Measurements from ENCODE around the gene ZNF467.
A peak's percentile ranks its signal among the peaks of the same experiment; 100 is the strongest.

The ZNF467 gene

GRCh38 chr7:149804106-149804505 is 30.7 kb upstream of the ZNF467 start:
- DNase-seq: no peak

DNA sequence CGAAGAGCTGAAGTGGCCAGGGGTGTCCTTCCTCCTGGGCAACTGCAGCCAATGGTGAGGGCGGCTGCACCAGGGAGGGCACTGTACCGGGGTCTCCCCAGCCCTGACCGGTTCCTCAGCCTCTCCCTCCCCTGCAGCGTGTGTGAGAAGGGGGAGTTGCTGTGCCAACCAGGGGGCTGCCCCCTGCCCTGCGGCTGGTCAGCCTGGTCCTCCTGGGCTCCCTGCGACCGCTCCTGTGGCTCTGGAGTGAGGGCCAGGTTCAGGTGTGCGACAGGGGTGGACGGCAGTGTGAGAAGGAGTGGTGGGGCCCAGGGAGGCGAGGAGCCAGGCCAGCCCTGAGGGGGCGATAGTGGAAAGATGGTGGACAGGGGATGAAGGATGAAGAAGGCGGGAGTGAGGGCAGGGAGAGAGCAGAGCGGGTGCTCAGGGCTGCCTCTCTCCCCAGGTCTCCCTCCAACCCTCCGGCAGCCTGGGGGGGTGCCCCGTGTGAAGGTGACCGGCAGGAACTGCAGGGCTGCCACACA is 30.2 kb upstream of the ZNF467 start:
- DNase-seq: no peak

GRCh38 chr7:149802966-149803365 is 29.6 kb upstream of the ZNF467 start:
- DNase-seq: no peak

DNA sequence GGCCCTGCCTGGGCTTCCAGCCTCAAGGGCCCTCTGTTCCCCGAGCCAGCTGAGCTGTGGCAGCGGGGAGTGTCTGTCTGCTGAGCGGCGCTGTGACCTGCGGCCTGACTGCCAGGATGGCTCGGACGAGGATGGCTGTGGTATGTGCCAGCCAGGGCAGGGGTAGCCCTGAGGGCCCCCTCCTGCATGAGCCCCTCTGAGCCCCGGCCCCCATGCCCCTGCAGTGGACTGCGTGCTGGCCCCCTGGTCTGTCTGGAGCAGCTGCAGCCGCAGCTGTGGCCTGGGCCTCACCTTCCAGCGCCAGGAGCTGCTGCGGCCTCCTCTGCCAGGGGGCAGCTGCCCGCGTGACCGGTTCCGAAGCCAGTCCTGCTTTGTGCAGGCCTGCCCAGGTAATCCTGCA is 28.4 kb upstream of the ZNF467 start:
- DNase-seq: no peak

DNA sequence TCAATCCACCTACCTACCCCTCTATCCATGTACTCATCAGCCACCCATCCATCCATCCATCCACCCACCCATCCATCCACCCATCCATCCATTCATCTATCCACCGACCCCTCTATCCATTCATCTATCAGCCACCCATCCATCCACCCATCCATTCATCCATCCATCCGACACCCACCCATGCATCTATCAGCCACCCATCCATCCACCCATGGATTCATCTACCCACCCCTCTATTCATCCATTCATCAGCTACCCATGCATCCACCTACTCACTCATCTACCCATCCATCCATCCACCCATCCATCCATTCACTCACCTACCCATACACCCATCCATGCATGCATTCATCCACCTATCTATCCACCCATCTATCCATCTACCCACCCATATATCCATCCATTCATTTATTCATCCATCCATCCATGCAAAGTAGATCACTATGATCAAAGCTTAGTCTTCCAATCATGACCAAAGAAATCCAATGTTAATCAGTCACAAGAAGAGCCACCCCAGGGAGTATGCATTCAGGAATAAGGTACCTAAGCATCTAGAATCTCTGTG is 27.7 kb upstream of the ZNF467 start:
- no peak for DNase-seq

DNA sequence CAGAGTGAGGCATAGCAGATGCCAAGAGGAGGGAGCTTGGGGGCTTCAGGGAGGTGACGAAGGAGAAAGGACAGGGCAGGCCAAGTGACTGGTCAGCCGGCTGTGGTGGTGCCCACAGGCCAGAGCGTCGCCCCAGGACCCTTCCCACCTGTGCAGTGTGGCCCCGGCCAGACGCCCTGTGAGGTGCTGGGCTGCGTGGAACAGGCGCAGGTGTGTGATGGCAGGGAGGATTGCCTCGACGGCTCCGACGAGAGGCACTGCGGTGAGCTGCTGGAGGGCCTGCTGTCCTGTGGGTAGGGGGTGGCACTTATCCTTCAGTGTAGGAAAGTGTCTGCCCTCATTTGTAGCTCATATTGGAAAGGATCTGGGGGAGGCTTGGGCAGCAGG is 26.8 kb upstream of the ZNF467 start:
- no peak for DNase-seq

- DNase-seq: peak; percentile 5
These were observed 26.2 kb upstream of the ZNF467 start for GRCh38 chr7:149799397-149800168.

GRCh38 chr7:149797771-149798170 is 24.4 kb upstream of the ZNF467 start:
- no peak for DNase-seq

GRCh38 chr7:149796287-149796860 is 23.0 kb upstream of the ZNF467 start:
- DNase-seq: no peak

DNA sequence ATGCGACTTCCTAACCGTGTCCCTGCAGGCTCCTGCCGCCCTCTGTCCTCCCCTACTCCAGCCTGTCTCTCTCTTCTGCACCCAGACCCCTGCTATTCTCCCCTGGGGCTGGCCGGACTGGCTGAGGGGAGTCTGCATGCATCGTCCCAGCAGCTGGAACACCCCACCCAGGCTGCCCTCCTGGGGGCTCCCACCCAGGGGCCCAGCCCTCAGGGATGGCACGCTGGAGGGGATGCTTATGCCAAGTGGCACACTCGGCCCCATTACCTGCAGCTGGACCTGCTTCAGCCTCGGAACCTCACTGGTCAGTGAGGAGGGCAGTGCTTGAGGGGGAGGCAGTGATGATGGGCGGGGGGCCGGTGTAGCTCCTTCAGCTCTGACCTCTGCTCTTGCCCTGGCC is 21.7 kb upstream of the ZNF467 start:
- DNase-seq: no peak

- DNase-seq: no peak
These were observed 21.3 kb upstream of the ZNF467 start for GRCh38 chr7:149794661-149795060.

DNA sequence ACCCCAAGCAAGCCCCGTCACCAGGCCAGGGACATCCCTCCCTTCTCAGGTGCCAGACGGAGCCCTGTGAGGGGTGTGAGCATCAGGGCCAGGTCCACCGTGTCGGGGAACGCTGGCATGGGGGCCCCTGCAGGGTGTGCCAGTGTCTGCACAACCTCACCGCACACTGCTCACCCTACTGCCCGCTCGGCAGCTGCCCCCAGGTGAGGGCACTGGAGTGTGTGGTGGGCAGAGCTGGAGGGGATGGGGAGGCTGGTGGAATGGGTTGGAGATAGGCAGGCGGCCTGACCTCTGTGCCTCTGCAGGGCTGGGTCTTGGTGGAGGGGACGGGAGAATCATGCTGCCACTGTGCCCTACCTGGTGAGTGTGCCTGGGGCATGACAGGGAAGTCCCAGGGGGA is 19.9 kb upstream of the ZNF467 start:
- DNase-seq: no peak

GRCh38 chr7:149792220-149792595 is 18.8 kb upstream of the ZNF467 start:
- no peak for DNase-seq

DNA sequence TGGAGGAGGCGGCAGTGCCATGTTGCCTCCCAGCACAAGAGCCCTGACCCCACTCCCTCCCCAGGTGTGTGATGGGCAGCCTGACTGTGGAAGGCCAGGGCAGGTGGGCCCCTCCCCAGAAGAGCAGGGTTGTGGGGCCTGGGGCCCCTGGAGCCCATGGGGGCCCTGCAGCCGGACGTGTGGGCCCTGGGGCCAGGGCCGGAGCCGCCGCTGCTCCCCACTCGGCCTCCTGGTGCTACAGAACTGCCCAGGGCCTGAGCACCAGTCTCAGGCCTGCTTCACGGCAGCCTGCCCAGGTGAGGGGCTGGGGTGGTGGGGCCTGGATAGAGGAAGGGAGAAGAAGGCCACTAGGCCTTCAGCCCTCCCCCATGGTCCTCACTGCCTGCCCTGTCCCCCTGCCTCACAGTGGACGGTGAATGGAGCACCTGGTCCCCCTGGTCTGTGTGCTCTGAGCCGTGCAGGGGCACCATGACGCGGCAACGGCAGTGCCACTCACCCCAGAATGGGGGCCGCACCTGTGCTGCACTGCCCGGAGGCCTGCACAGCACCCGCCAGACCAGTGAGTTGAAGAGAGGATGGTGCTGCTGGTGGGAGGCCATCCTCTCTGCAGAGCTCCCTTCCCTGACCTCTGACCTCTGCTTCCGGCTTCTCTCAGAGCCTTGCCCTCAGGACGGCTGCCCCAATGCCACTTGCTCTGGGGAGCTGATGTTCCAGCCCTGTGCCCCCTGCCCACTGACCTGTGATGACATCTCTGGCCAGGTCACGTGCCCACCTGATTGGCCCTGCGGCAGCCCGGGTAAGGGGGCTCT is 18.2 kb upstream of the ZNF467 start:
- no peak for DNase-seq

- DNase-seq: no peak
These were observed 17.5 kb upstream of the ZNF467 start for GRCh38 chr7:149790754-149791360.

- peak; percentile 26 for DNase-seq
These were observed 16.8 kb upstream of the ZNF467 start for GRCh38 chr7:149790146-149790548.

GRCh38 chr7:149789101-149789500 is 15.7 kb upstream of the ZNF467 start:
- no peak for DNase-seq

GRCh38 chr7:149788300-149788851 is 15.0 kb upstream of the ZNF467 start:
- no peak for DNase-seq

DNA sequence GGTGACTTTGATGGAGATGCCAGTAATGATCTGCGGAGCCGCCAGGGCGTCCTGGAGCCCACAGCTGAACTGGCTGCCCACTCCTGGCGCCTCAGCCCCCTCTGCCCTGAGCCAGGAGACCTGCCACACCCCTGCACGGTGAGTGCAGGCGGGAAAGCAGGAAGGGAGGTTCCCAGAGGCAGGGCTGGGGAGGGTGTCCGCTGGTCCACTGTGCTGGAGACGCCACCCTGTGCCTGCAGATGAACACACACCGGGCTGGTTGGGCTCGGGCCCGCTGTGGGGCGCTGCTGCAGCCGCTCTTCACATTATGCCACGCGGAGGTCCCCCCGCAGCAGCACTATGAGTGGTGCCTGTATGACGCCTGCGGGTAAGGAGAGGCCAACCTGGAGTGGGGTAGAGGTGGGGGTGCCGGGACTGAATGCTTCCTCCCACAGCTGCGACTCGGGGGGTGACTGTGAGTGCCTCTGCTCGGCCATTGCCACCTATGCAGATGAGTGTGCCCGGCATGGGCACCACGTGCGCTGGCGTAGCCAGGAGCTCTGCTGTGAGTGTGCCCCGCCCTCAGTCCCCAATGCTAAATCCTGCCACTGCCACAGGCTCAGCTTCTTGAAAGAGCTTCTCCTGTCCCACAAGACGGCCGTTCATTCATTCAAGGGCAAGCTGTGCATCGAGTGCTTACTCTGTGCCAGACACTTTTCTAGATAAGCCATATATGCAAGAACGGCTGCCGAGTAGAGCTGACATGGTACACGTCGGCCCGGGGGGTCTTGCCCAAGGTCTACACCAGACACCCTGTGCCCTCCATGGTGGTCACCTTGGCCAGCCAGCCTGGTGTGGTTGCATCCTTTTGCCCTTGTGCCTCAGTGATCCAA is 14.3 kb upstream of the ZNF467 start:
- DNase-seq: no peak

DNA sequence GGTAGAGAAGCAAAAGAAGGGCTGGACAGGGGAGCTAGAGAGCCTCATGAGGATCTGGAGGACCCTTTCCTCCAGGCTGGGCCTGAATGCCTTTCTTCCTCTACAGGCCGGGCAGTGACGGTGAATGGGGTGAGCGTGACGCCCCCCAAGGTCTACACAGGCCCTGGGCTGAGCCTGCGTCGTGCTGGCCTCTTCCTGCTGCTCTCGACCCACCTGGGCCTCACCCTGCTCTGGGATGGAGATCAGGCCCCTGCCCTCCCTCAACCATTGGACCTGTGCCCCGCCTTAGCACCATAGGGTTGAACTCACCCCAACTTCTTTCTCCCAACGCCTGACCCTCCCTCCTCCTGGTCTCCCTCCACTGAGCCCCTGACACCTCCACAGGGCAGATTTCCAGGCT is 12.6 kb upstream of the ZNF467 start:
- DNase-seq: no peak

DNA sequence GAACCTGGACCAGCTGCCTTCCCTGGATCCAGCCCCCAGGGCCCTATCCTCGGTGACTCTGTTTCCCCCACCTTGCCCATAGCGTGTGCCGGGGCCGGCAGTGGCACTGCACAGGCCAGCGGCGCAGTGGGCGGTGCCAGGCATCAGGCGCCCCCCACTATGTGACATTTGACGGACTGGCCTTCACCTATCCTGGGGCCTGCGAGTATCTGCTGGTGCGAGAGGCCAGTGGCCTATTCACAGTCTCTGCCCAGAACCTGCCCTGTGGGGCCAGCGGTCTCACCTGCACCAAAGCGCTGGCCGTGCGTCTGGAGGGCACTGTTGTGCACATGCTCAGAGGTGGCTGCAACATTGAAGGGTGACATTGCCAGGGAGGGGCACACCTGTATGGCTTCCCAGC is 12.0 kb upstream of the ZNF467 start:
- no peak for DNase-seq

DNA sequence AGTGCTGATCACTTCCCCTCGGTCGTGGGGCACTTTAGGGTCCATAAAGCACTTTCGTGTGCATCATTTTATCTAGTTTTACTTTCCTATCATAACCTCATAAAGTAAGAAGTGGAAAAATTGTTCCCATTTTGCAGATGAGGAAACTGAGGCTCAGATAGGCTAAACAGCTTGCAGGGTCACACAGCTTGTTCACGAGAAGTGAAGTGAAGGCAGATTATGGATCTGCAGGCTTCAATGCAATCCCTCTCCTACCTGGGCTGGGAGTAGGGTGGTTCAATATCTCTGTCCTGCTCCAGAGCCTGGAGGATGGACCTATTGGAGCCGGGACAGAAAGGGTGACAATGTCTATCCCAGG is 10.8 kb upstream of the ZNF467 start:
- DNase-seq: no peak
